Heart right ventricle (tissue), 16 donors: ENCODE measurements around the gene ST7. TPM values are rescaled to one million over a fixed set of nuclear protein-coding genes. Genes with fewer than 3 reads are reported as not detected.

Source experiments
- ATAC-seq, 8 donors: fragments of 200-7000 bp; cut with Tn5 transposase; one replicate each; pipeline ENCODE4 v1.9.1; 2020; ENCODE audit warnings: mild to moderate bottlenecking in 8 of 8, moderate library complexity in 8 of 8, moderate number of reproducible peaks in 1 of 8
- DNase-seq, 2 donors: peaks; one replicate each; pipeline ENCODE4 v3.0.0-alpha.2; 2020
- H3K27ac ChIP-seq, 10 donors: fragments of 200-600 bp; sonication (generic) in 2 of 10; one replicate each; pipeline versions ENCODE4 v1.5.0 to v1.8.0; 2020 to 2022; ENCODE audit warnings: mild to moderate bottlenecking in 3 of 10
- H3K27me3 ChIP-seq, 7 donors: fragments of 200-600 bp; one replicate each; pipeline ENCODE4 v1.8.0; 2021 to 2022; ENCODE audit warnings: mild to moderate bottlenecking in 2 of 7
- H3K36me3 ChIP-seq, 9 donors: fragments of 200-600 bp; sonication (generic) in 1 of 9; one replicate each; pipeline versions ENCODE4 v1.5.0 to v1.8.0; 2020 to 2022; ENCODE audit warnings: mild to moderate bottlenecking in 2 of 9
- H3K4me1 ChIP-seq, 9 donors: fragments of 200-600 bp; sonication (generic) in 1 of 9; one replicate each; pipeline versions ENCODE4 v1.5.0 to v1.8.0; 2020 to 2022; ENCODE audit warnings: mild to moderate bottlenecking in 4 of 9
- H3K4me3 ChIP-seq, 10 donors: fragments of 200-600 bp; sonication (generic) in 2 of 10; one replicate each; pipeline versions ENCODE4 v1.5.0 to v1.8.0; 2020 to 2022; ENCODE audit warnings: mild to moderate bottlenecking in 7 of 10, moderate library complexity in 2 of 10
- H3K9me3 ChIP-seq, 11 donors: fragments of 200-600 bp in 10 of 11; sonication (generic) in 2 of 11; one replicate each; pipeline versions ENCODE4 v1.5.0 to v1.8.0; 2013 to 2022; ENCODE audit warnings: mild to moderate bottlenecking in 2 of 11, control low read depth in 1 of 11, moderate library complexity in 1 of 11
- CTCF ChIP-seq, 9 donors: fragments of 200-600 bp; sonication (generic) in 2 of 9; IDR thresholded peaks; one replicate each; pipeline versions ENCODE4 v1.5.0 to v1.8.0; 2021 to 2022; ENCODE audit warnings: antibody characterized with exemption in 9 of 9, mild to moderate bottlenecking in 5 of 9, moderate library complexity in 1 of 9
- whole genome bisulfite sequencing, 2 donors: extraction: QIAGEN DNeasy Blood & Tissue Kit; methylation state at CpG; one replicate each; pipeline ENCODE4 v1.1.7; 2013; ENCODE audit warnings: inconsistent platforms in 1 of 2; 5-methylcytosine and 5-hydroxymethylcytosine counted together
- intact Hi-C, 10 donors: fragments of 100-400 bp; cut with DNase I; formaldehyde crosslinking; loops; one replicate each; pipeline versions ENCODE4 v1.11.1 to v1.14.2; 2022
- polyA plus RNA-seq, 2 donors: library from polyadenylated mRNA; stranded (reverse); fragments of 200-250 nt; gene quantifications; one replicate each; pipeline ENCODE4 v1.2.3, GENCODE V29; 2013
- total RNA-seq, 10 donors: library from RNA; stranded (reverse); fragmentation: NEBNext Ultra II Directional in 3 of 10; extraction: Animal tissue kit (Norgen Biotek cat#: 25700) in 3 of 10; gene quantifications; one replicate each; pipeline versions ENCODE4 v1.2.1 to v1.2.4, GENCODE V29; 2021 to 2023
- donor health status: Arrhythmogenic right ventricular cardiomyopathy.
- donor health status: ischemic (EF 13 %, LVEDD 7.1; RV severe dilation, severe dysfunction).
- donor health status: healthy with polysubstance abuse.
- donor health status: DM: no; HTN: yes; CAD: no.
- donor health status: DM: no; HTN: no; CAD: no.
- donor health status: ischemic (EF 25% LVEDD 6.9; RV normal size, moderate dysfunction).
- donor health status: ischemic (EF 25% LVEDD 5.7; RV mildly dilated, moderate dysfunction).
- donor health status: healthy.
- donor health status: DM: yes; HTN: yes; CAD: no.
- donor health status: Ischemic cardiomyopathy.
- donor health status: ischemic (EF 35%, LVEDD 5.7; RV mildly dilated, moderate dysfunction).
- donor health status: nonischemic (EF 11% LVEDD 7.7; RV severe dilation, severe dysfunction).
- donor health status: DM: yes; HTN: yes; CAD: no.
- donor health status: PGD.
- donor health status: ischemic (EF 29% LVEDD 5.4; RV normal size, mild dysfunction).
- donor health status: nonischemic (EF 23%, LVEDD 6.1; RV moderate dilation, normal function).

The ST7 gene
- total and polyA plus RNA-seq, 12 donors: 20.1 to 40.2 (median 23.4) TPM

GRCh38 chr7:117259615-117260014, 306.3 kb downstream of the ST7 start:
- H3K4me1 ChIP-seq: no peaks in the 10 kb centered on the region
- no peak overlapping the region for H3K4me3 ChIP-seq
- no peaks in the 10 kb centered on the region for H3K36me3 ChIP-seq
- WGBS, 2 donors: 27 to 66% methylated on average over 1 of the region's 1 CpG
- DNase-seq: no peak
- no peak overlapping the region for H3K27ac ChIP-seq
- ATAC-seq: no peak
- no peaks in the 10 kb centered on the region for H3K9me3 ChIP-seq
- peaks cover 0 to 8% (median 0%) of the 10 kb centered on the region in 7 donors for H3K27me3 ChIP-seq
- no peak for TF ChIP-seq CTCF (IDR thresholded peaks at IDR 0.05)
- intact Hi-C loops: no loop called here

- WGBS, 2 donors: 96% methylated on average over 2 of the region's 2 CpGs
- Histone ChIP-seq H3K9me3 (peaks cover 0 to 8% (median 0%) of the 10 kb centered on the region in 11 donors), H3K36me3 (no peaks in the 10 kb centered on the region), H3K27ac (no peak overlapping the region), H3K4me3 (no peak overlapping the region), H3K27me3 (peaks cover 0 to 4% (median 0%) of the 10 kb centered on the region in 7 donors), H3K4me1 (no peaks in the 10 kb centered on the region)
- TF ChIP-seq CTCF (IDR thresholded peaks at IDR 0.05): no peak
- DNase-seq: no peak
- ATAC-seq: no peak
- intact Hi-C loops: no loop called here
Observed at GRCh38 chr7:117262546-117262945, 309.2 kb downstream of the ST7 start.

GRCh38 chr7:117264716-117265115, 311.4 kb downstream of the ST7 start:
- H3K27me3 ChIP-seq: no peaks in the 10 kb centered on the region
- H3K4me3 ChIP-seq: no peak overlapping the region
- 41 to 98% methylated on average over 1 of the region's 1 CpG for WGBS, 2 donors
- intact Hi-C loops: no loop called here
- H3K9me3 ChIP-seq: peaks cover 0 to 8% (median 0%) of the 10 kb centered on the region in 11 donors
- DNase-seq: no peak
- no peak overlapping the region for H3K27ac ChIP-seq
- no peaks in the 10 kb centered on the region for H3K4me1 ChIP-seq
- TF ChIP-seq CTCF (IDR thresholded peaks at IDR 0.05): no peak
- no peaks in the 10 kb centered on the region for H3K36me3 ChIP-seq
- ATAC-seq: no peak

GRCh38 chr7:117269417-117269816, 316.1 kb downstream of the ST7 start:
- peaks cover 0 to 8% (median 0%) of the 10 kb centered on the region in 11 donors for H3K9me3 ChIP-seq
- intact Hi-C loops: no loop called here
- WGBS, 2 donors: 76 to 80% methylated on average over 5 of the region's 5 CpGs
- ATAC-seq (no peak), DNase-seq (no peak)
- H3K27me3 ChIP-seq: peaks cover 0 to 8% (median 0%) of the 10 kb centered on the region in 7 donors
- H3K27ac ChIP-seq: peak overlapping the region in 1 of 10 donors; percentile 24
- no peaks in the 10 kb centered on the region for H3K36me3 ChIP-seq
- no peak for TF ChIP-seq CTCF (IDR thresholded peaks at IDR 0.05)
- H3K4me1 ChIP-seq: no peaks in the 10 kb centered on the region
- H3K4me3 ChIP-seq: no peak overlapping the region
